GM12892 (cell line): ENCODE results near the gene PCCB.

Experiments used
- POLR2A ChIP-seq: IDR thresholded peaks from 2 replicates; pipeline ENCODE4 v1.6.1; 2011; ENCODE audit warnings: low read depth, low read length, control low read depth
- POLR2AphosphoS5 ChIP-seq: IDR thresholded peaks from 2 replicates; pipeline ENCODE4 v1.6.1; 2011; ENCODE audit warnings: low read depth, low read length, control low read depth
- TAF1 ChIP-seq: IDR thresholded peaks from 2 replicates; pipeline ENCODE4 v1.6.1; 2011; ENCODE audit warnings: low read depth, mild to moderate bottlenecking, control low read depth, low read length, borderline replicate concordance

DNA sequence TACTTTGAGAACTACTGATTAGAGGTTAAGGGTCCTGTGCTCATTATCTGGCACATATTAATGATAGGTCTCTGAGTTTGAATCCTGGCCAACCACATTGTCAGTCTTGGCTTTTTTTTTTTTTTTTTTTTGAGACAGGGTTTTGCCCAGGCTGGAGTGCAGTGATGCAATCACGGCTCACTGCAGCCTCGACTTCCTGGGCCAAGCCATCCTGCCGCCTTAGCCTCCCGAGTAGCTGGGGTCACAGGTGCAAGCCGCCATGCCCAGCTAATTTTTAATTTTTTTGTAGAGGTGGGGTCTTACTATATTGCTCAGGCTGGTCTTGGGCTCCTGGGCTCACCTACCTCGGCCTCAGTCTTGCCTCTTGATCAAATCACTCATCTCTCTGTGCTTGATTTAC lies 547 bp upstream of the PCCB start:
- TF ChIP-seq TAF1: no peak
- TF ChIP-seq POLR2A: no peak
- TF ChIP-seq POLR2AphosphoS5: no peak
